Colon (tissue), 2 donors: ENCODE data around the gene CORO2B.

Experiments
- FAIRE-seq: peaks from 2 replicates; lab custom pipeline; 2012; peaks lifted over from hg19 to GRCh38; lab: Jason Lieb, UNC
- donor health status: control.
- donor health status: control.

The CORO2B gene

GRCh38 chr15:68609629-68610028 lies 30.8 kb downstream of the CORO2B start:
- no peak for FAIRE-seq

GRCh38 chr15:68610825-68611224 lies 32.0 kb downstream of the CORO2B start:
- no peak for FAIRE-seq

GRCh38 chr15:68612503-68612902 lies 33.7 kb downstream of the CORO2B start:
- FAIRE-seq, result no peak

GRCh38 chr15:68612979-68613740 lies 34.4 kb downstream of the CORO2B start:
- FAIRE-seq, result no peak

GRCh38 chr15:68614286-68615035 lies 35.7 kb downstream of the CORO2B start:
- no peak for FAIRE-seq

- no peak for FAIRE-seq
Measured at GRCh38 chr15:68615301-68615700, 36.5 kb downstream of the CORO2B start.

GRCh38 chr15:68615811-68616210 lies 37.0 kb downstream of the CORO2B start:
- no peak for FAIRE-seq

- FAIRE-seq, result no peak
Measured at GRCh38 chr15:68616397-68616796, 37.6 kb downstream of the CORO2B start.

GRCh38 chr15:68617001-68617400 lies 38.2 kb downstream of the CORO2B start:
- no peak for FAIRE-seq

- FAIRE-seq, result no peak
Measured at GRCh38 chr15:68617777-68618176, 39.0 kb downstream of the CORO2B start.

- FAIRE-seq, result no peak
Measured at GRCh38 chr15:68618394-68618793, 39.6 kb downstream of the CORO2B start.

- no peak for FAIRE-seq
Measured at GRCh38 chr15:68618908-68619698, 40.3 kb downstream of the CORO2B start.

GRCh38 chr15:68620721-68621527 lies 42.1 kb downstream of the CORO2B start:
- FAIRE-seq, result no peak

GRCh38 chr15:68621535-68621934 lies 42.7 kb downstream of the CORO2B start:
- FAIRE-seq, result no peak

GRCh38 chr15:68623301-68623892 lies 44.6 kb downstream of the CORO2B start:
- FAIRE-seq, result no peak

- FAIRE-seq, result no peak
Measured at GRCh38 chr15:68625853-68626252, 47.1 kb downstream of the CORO2B start.

- no peak for FAIRE-seq
Measured at GRCh38 chr15:68626283-68626682, 47.5 kb downstream of the CORO2B start.

- no peak for FAIRE-seq
Measured at GRCh38 chr15:68626739-68627138, 47.9 kb downstream of the CORO2B start.

- FAIRE-seq, result no peak
Measured at GRCh38 chr15:68627476-68627875, 48.7 kb downstream of the CORO2B start.

- FAIRE-seq, result no peak
Measured at GRCh38 chr15:68627995-68628394, 49.2 kb downstream of the CORO2B start.

GRCh38 chr15:68629519-68630210 lies 50.9 kb downstream of the CORO2B start:
- FAIRE-seq, result no peak
